ENCODE data around the gene MLF2. TPM values are rescaled to one million over a fixed set of nuclear protein-coding genes. Genes with fewer than 3 reads are reported as not detected.

The MLF2 gene
- total RNA-seq, 4 donors from 2014 or later = 79.4 to 170 (median 108) TPM

DNA sequence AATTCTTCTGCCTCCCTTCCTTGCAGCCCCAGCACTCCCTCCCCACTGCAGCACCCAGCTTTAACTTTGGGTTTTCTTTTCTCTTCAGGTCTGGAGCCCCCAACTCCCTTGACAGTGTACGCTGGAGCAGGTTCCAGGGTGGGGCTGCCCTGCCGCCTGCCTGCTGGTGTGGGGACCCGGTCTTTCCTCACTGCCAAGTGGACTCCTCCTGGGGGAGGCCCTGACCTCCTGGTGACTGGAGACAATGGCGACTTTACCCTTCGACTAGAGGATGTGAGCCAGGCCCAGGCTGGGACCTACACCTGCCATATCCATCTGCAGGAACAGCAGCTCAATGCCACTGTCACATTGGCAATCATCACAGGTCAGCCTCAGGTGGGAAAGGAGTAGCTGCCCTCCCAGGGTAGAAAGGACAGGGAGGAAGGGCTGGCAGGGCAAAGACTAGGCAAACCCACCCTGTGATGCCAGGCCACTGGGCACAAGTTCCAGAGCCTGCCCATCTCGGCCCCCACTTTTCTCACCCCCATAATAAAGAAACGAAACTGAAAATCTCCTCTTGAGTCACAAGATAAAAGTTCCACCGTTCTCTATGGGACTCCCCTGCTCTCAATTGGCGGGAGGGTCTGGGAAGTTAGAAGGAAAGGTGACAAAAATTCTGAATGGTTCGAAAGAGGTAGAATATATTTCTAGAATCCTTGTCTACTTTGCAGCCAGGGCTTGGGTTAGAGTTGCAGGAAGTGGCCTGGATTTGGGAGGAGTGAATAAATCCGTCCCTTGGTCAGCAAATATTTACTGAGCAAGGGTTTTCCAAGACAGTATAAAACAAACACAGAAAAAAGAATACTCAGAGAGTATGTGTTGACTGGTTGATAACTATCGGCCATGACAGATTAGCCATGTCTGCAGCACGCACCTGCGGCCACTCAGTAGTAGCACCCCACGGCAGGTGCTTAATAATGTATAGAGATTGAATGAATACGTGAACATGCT is 22.5 kb upstream of the MLF2 start:
- TF ChIP-seq, protein P1, sequence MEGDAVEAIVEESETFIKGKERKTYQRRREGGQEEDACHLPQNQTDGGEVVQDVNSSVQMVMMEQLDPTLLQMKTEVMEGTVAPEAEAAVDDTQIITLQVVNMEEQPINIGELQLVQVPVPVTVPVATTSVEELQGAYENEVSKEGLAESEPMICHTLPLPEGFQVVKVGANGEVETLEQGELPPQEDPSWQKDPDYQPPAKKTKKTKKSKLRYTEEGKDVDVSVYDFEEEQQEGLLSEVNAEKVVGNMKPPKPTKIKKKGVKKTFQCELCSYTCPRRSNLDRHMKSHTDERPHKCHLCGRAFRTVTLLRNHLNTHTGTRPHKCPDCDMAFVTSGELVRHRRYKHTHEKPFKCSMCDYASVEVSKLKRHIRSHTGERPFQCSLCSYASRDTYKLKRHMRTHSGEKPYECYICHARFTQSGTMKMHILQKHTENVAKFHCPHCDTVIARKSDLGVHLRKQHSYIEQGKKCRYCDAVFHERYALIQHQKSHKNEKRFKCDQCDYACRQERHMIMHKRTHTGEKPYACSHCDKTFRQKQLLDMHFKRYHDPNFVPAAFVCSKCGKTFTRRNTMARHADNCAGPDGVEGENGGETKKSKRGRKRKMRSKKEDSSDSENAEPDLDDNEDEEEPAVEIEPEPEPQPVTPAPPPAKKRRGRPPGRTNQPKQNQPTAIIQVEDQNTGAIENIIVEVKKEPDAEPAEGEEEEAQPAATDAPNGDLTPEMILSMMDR (IDR thresholded peaks at IDR 0.05; ENCODE audit: low read depth) = no peak

DNA sequence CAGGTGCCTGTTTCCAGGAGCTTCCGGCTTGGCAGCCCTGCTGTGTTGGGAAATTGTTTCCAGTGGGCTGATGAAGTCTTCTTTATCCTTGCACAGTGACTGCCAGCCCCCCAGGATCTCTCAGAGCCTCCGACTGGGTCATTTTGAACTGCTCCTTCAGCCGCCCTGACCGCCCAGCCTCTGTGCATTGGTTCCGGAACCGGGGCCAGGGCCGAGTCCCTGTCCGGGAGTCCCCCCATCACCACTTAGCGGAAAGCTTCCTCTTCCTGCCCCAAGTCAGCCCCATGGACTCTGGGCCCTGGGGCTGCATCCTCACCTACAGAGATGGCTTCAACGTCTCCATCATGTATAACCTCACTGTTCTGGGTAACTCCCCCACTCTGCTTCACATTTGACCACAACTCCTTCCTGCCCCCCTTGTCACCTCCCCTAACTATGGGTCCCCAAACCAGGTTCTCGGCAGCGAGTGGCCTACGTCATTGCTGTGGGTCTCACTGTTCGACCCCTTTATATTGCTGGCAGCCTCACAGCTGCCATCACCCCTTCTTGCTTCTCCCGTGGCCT is 21.6 kb upstream of the MLF2 start:
- TF ChIP-seq, protein P1 (IDR thresholded peaks at IDR 0.05; ENCODE audit: low read depth) = no peak

GRCh38 chr12:6773590-6774351 is 20.8 kb upstream of the MLF2 start:
- TF ChIP-seq, protein P1 (IDR thresholded peaks at IDR 0.05; ENCODE audit: low read depth) = no peak

GRCh38 chr12:6772726-6773589 is 20.0 kb upstream of the MLF2 start:
- TF ChIP-seq, protein P1 (IDR thresholded peaks at IDR 0.05; ENCODE audit: low read depth) = no peak

DNA sequence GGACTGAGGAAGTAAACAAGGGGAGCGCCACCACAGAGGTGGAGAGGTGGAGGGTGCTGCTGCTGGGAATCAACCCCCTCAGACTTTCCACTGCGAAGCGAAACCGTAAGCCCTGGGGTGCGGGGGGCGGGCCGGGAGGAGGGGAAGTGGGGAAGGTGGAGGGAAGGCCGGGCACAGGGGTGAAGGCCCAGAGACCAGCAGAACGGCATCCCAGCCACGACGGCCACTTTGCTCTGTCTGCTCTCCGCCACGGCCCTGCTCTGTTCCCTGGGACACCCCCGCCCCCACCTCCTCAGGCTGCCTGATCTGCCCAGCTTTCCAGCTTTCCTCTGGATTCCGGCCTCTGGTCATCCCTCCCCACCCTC is 19.4 kb upstream of the MLF2 start, which contains the start of gene LAG3:
LAG3 (plus strand) TSS at position 190 of the 365 bp plus-strand sequence. CDS start 333 bp downstream, outside the sequence.
- TF ChIP-seq, protein P1 (IDR thresholded peaks at IDR 0.05; ENCODE audit: low read depth) = no peak

GRCh38 chr12:6771509-6772330 is 18.8 kb upstream of the MLF2 start:
- TF ChIP-seq, protein P1 (IDR thresholded peaks at IDR 0.05; ENCODE audit: low read depth) = no peak
